Upper lobe of right lung (tissue), 1 donor: ENCODE results near the gene KLC1. TPM values are rescaled to one million over a fixed set of nuclear protein-coding genes. Genes with fewer than 3 reads are reported as not detected.
"Not testable (repeated sequence)": the region's sequence is repeated elsewhere in the genome, so short reads cannot be mapped to it uniquely, and the experiment has no call there.

Experiments used
- ATAC-seq: fragments of 200-7000 bp; cut with Tn5 transposase; one replicate; pipeline ENCODE4 v1.9.1; 2020; ENCODE audit warnings: mild to moderate bottlenecking, moderate library complexity
- DNase-seq: peaks from one replicate; pipeline ENCODE4 v3.0.0-alpha.2; 2020
- H3K27ac ChIP-seq: fragments of 200-600 bp; one replicate; pipeline ENCODE4 v1.8.0; 2022
- H3K27me3 ChIP-seq: fragments of 200-600 bp; one replicate; pipeline ENCODE4 v1.8.0; 2022; ENCODE audit warnings: mild to moderate bottlenecking
- H3K36me3 ChIP-seq: fragments of 200-600 bp; one replicate; pipeline ENCODE4 v1.8.0; 2022
- H3K4me1 ChIP-seq: fragments of 200-600 bp; one replicate; pipeline ENCODE4 v1.8.0; 2022
- H3K4me3 ChIP-seq: fragments of 200-600 bp; one replicate; pipeline ENCODE4 v1.8.0; 2022; ENCODE audit warnings: mild to moderate bottlenecking
- H3K9me3 ChIP-seq: fragments of 200-600 bp; one replicate; pipeline ENCODE4 v1.8.0; 2022
- CTCF ChIP-seq: fragments of 200-600 bp; IDR thresholded peaks from one replicate; pipeline ENCODE4 v1.8.0; 2022; ENCODE audit warnings: antibody characterized with exemption
- intact Hi-C: fragments of 100-400 bp; cut with DNase I; formaldehyde crosslinking; loops from one replicate; pipeline ENCODE4 v1.11.0; 2022
- total RNA-seq: library from RNA; stranded (reverse); fragmentation: NEBNext Ultra II Directional; extraction: Animal tissue kit (Norgen Biotek cat#: 25700); gene quantifications from one replicate; pipeline ENCODE4 v1.2.1, GENCODE V29; 2021
- donor health status: DM: no; HTN: yes; CAD: no; lungs with severe emphysema.

Gene KLC1
- total RNA-seq, 1 donor from 2014 or later: 172 TPM

DNA sequence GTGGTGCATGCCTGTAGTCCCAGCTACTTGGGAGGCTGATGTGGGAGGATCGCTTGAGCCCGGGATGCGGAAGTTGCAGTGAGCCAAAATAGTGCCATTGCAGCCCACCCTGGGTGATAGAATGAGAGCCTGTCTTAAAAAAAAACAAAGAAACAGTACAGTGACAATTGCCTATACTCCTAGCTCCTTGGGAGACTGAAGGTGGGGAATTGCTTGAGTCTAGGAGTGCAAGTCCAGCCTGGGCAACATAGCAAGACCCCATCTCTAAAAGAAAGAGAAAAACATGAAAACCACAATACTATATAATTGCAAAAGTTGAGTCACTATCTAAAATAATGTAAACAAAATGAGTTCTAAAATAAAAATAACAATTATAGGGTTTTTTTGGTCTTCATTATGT lies 20.0 kb downstream of the KLC1 start:
- no peaks in the 10 kb centered on the region for H3K36me3 ChIP-seq
- H3K4me3 ChIP-seq: no peak overlapping the region
- no peaks in the 10 kb centered on the region for H3K27me3 ChIP-seq
- intact Hi-C loops: no loop called here
- DNase-seq (no peak), ATAC-seq (no peak)
- TF ChIP-seq CTCF: no peak
- no peak overlapping the region for H3K27ac ChIP-seq
- peaks cover 32% of the 10 kb centered on the region for H3K4me1 ChIP-seq
- no peaks in the 10 kb centered on the region for H3K9me3 ChIP-seq

- no peak for TF ChIP-seq CTCF
- ATAC-seq: no peak
These were observed 21.2 kb downstream of the KLC1 start for GRCh38 chr14:103650213-103650612.

DNA sequence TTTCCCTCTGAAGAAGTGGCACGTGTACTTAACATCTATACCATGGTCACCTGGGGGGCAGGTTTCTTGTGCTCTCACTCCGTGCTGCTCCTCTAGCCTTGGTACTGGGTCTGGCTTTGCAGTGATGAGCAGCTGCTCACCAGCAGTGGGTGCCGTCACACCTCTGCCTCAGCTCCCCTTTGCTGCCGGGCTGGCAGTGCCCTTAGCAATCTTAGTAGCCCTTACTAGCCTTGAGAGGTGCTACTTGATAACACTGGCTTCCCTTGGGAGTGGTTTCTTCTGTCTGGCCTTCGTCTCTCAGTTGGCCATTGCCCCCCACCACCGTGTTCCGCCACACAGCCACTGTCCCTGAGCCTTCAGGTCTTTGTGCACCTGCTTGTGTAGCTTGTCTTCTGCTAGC lies 22.6 kb downstream of the KLC1 start:
- ATAC-seq: peak; percentile 31

More at GRCh38 chr14:103650213-103650612, 21.2 kb downstream of the KLC1 start:
- Histone ChIP-seq H3K27ac (no peak overlapping the region), H3K4me3 (no peak overlapping the region), H3K27me3 (no peaks in the 10 kb centered on the region), H3K36me3 (peaks cover 9% of the 10 kb centered on the region), H3K9me3 (no peaks in the 10 kb centered on the region), H3K4me1 (peaks cover 42% of the 10 kb centered on the region)
- intact Hi-C loops: no loop called here
- no peak for DNase-seq

DNA sequence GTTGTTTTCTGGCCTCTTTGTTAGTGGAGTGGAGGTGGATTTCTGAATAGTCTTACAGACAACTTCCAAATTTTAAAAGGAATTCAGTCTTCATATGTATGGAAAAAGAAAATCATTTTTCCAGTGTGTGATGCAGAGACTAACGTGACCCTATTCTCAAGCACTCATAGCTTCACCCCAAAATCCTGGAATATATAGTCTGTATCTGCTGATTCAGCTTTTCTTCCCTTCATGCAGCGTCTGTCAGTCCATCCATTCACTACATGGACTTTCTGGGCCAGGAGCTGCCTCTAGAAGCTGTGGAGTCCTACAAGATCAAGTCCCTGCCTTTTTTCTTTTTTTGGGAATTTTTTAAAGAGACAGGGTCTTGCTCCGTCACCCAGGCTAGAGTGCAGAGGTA lies 23.8 kb downstream of the KLC1 start:
- H3K36me3 ChIP-seq: peaks cover 35% of the 10 kb centered on the region
- H3K4me3 ChIP-seq: no peak overlapping the region
- no peaks in the 10 kb centered on the region for H3K27me3 ChIP-seq
- no peak overlapping the region for H3K27ac ChIP-seq
- ATAC-seq (no peak), DNase-seq (no peak)
- intact Hi-C loops: no loop called here
- no peaks in the 10 kb centered on the region for H3K9me3 ChIP-seq
- peaks cover 54% of the 10 kb centered on the region for H3K4me1 ChIP-seq
- no peak for TF ChIP-seq CTCF

More for the DNA sequence above, 22.6 kb downstream of the KLC1 start:
- H3K27ac ChIP-seq: no peak overlapping the region
- H3K36me3 ChIP-seq: peaks cover 23% of the 10 kb centered on the region
- no peaks in the 10 kb centered on the region for H3K27me3 ChIP-seq
- H3K9me3 ChIP-seq: no peaks in the 10 kb centered on the region
- TF ChIP-seq CTCF: no peak
- DNase-seq: no peak
- intact Hi-C loops: no loop called here
- H3K4me1 ChIP-seq: peaks cover 50% of the 10 kb centered on the region
- no peak overlapping the region for H3K4me3 ChIP-seq

- H3K4me1 ChIP-seq: peaks cover 54% of the 10 kb centered on the region
- H3K27me3 ChIP-seq, H3K27ac ChIP-seq, H3K9me3 ChIP-seq, ATAC-seq, intact Hi-C loops, DNase-seq, H3K4me3 ChIP-seq: not testable (repeated sequence)
- H3K36me3 ChIP-seq: peaks cover 41% of the 10 kb centered on the region
These were observed 24.3 kb downstream of the KLC1 start for GRCh38 chr14:103653336-103653735.

GRCh38 chr14:103653805-103654204 lies 24.8 kb downstream of the KLC1 start:
- ATAC-seq (no peak), DNase-seq (no peak)
- Histone ChIP-seq H3K4me3 (no peak overlapping the region), H3K36me3 (peaks cover 45% of the 10 kb centered on the region), H3K4me1 (peaks cover 54% of the 10 kb centered on the region), H3K9me3 (no peaks in the 10 kb centered on the region), H3K27me3 (no peaks in the 10 kb centered on the region), H3K27ac (no peak overlapping the region)
- intact Hi-C loops: no loop called here
- TF ChIP-seq CTCF: no peak
